Eye (tissue), 1 donor: Measurements from ENCODE around the gene ARHGAP22.

Source experiments
- DNase-seq: peaks from one replicate; pipeline ENCODE4 v3.0.0-alpha.2; 2015

The ARHGAP22 gene

GRCh38 chr10:48459270-48460150 lies 145.4 kb downstream of the ARHGAP22 start:
- no peak for DNase-seq

- DNase-seq: no peak
Observed at GRCh38 chr10:48458662-48459048, 146.2 kb downstream of the ARHGAP22 start.

- no peak for DNase-seq
Observed at GRCh38 chr10:48457949-48458661, 146.8 kb downstream of the ARHGAP22 start.

GRCh38 chr10:48456808-48457761 lies 147.8 kb downstream of the ARHGAP22 start:
- DNase-seq: no peak

GRCh38 chr10:48456361-48456804 lies 148.5 kb downstream of the ARHGAP22 start:
- DNase-seq: peak; percentile 75

- no peak for DNase-seq
Observed at GRCh38 chr10:48455392-48456151, 149.3 kb downstream of the ARHGAP22 start.

GRCh38 chr10:48455055-48455391 lies 149.8 kb downstream of the ARHGAP22 start:
- DNase-seq: no peak

- no peak for DNase-seq
Observed at GRCh38 chr10:48454302-48455054, 150.4 kb downstream of the ARHGAP22 start.

GRCh38 chr10:48453451-48454301 lies 151.2 kb downstream of the ARHGAP22 start:
- DNase-seq: no peak

GRCh38 chr10:48452879-48453412 lies 151.9 kb downstream of the ARHGAP22 start:
- no peak for DNase-seq

- no peak for DNase-seq
Observed at GRCh38 chr10:48451969-48452878, 152.6 kb downstream of the ARHGAP22 start.

- no peak for DNase-seq
Observed at GRCh38 chr10:48450741-48451466, 154.0 kb downstream of the ARHGAP22 start.

GRCh38 chr10:48450233-48450740 lies 154.6 kb downstream of the ARHGAP22 start:
- no peak for DNase-seq

- DNase-seq: no peak
Observed at GRCh38 chr10:48449501-48450232, 155.2 kb downstream of the ARHGAP22 start.

GRCh38 chr10:48448796-48449195 lies 156.1 kb downstream of the ARHGAP22 start:
- DNase-seq: peak; percentile 24

- no peak for DNase-seq
Observed at GRCh38 chr10:48447356-48448215, 157.3 kb downstream of the ARHGAP22 start.
